GM18870 (cell line): ENCODE data around the gene ZNF675.
"Not testable (repeated sequence)": the region's sequence is repeated elsewhere in the genome, so short reads cannot be mapped to it uniquely, and the experiment has no call there.

Experiments used
- ATAC-seq: cut with Tn5 transposase; IDR thresholded peaks from one replicate; pipeline ENCODE4 v1.9.1; 2021; ENCODE audit warnings: moderate library complexity; ENCODE audit not compliant: unreplicated experiment

The ZNF675 gene

GRCh38 chr19:23686621-23687423 lies at the start of gene ZNF675:
Gene ZNF675 (minus strand): TSS chr19:23687212. CDS start chr19:23687033, 179 bp downstream.
- ATAC-seq: peak; percentile 97

- not testable (repeated sequence) for ATAC-seq
These were observed 43.9 kb upstream of the ZNF675 start for GRCh38 chr19:23730729-23731465.

- not testable (repeated sequence) for ATAC-seq
These were observed 37.1 kb upstream of the ZNF675 start for GRCh38 chr19:23724161-23724560.

- ATAC-seq: no peak
These were observed 31.8 kb upstream of the ZNF675 start for GRCh38 chr19:23718802-23719201.

GRCh38 chr19:23716792-23717191 lies 29.8 kb upstream of the ZNF675 start:
- no peak for ATAC-seq

- no peak for ATAC-seq
These were observed 22.3 kb upstream of the ZNF675 start for GRCh38 chr19:23709347-23709746.

- ATAC-seq: no peak
These were observed 19.6 kb upstream of the ZNF675 start for GRCh38 chr19:23706657-23707056.

- ATAC-seq: no peak
These were observed 12.5 kb upstream of the ZNF675 start for GRCh38 chr19:23699521-23699860.

GRCh38 chr19:23698711-23699520 lies 11.9 kb upstream of the ZNF675 start:
- no peak for ATAC-seq

GRCh38 chr19:23692937-23693336 lies 5.9 kb upstream of the ZNF675 start:
- ATAC-seq: not testable (repeated sequence)

- no peak for ATAC-seq
These were observed 13.9 kb downstream of the ZNF675 start for GRCh38 chr19:23673132-23673531.

- ATAC-seq: not testable (repeated sequence)
These were observed 18.4 kb downstream of the ZNF675 start for GRCh38 chr19:23668606-23669005.

- ATAC-seq: no peak
These were observed 21.2 kb downstream of the ZNF675 start for GRCh38 chr19:23665651-23666410.

- ATAC-seq: not testable (repeated sequence)
These were observed 37.2 kb downstream of the ZNF675 start for GRCh38 chr19:23649817-23650216.
